ENCODE measurements around the gene CAVIN4. TPM values are rescaled to one million over a fixed set of nuclear protein-coding genes. Genes with fewer than 3 reads are reported as not detected.

Gene CAVIN4
- total and polyA plus RNA-seq, 2 experiments from 2014 or later, result 0.65 to 1.7 TPM

GRCh38 chr9:100595391-100596199, 17.7 kb downstream of the CAVIN4 start:
- DNase-seq, result peak; percentile 75
- in situ Hi-C loops (cut with MboI), result loop anchor here (25.0 kb wide), 2 partner anchors 258 to 558 kb away; no protein-coding TSS in a partner anchor
- no peak overlapping the region for H3K9ac ChIP-seq
- no peaks in the 10 kb centered on the region for H3K9me3 ChIP-seq (ENCODE audit: low read depth)
- no peaks in the 10 kb centered on the region for H4K20me1 ChIP-seq (ENCODE audit: insufficient read depth)
- peaks cover 7% of the 10 kb centered on the region for H3K4me1 ChIP-seq (ENCODE audit: insufficient read depth)
- TF ChIP-seq EZH2 (IDR thresholded peaks at IDR 0.05; ENCODE audit: insufficient read depth, poor library complexity, severe bottlenecking) (no peak), EZH2phosphoT487 (IDR thresholded peaks at IDR 0.05; ENCODE audit: insufficient read depth, low read depth) (no peak)
- peaks cover 21% of the 10 kb centered on the region for H3F3A ChIP-seq (ENCODE audit: insufficient read depth)
- no peak overlapping the region for H3K27ac ChIP-seq
- H3K4me2 ChIP-seq (ENCODE audit: unreplicated experiment), result no peak overlapping the region
- no peaks in the 10 kb centered on the region for H3K36me3 ChIP-seq (ENCODE audit: low read depth)
- 16 to 19% methylated on average over 3 of the region's 3 CpGs for WGBS, 2 experiments (ENCODE audit: low coverage in 1 of 2, low lambda C conversion rate in 2 of 2, missing lambda C conversion rate in 2 of 2)
- no peaks in the 10 kb centered on the region for H3K9me2 ChIP-seq (ENCODE audit: insufficient read depth)
- 0 out of 2 replicates have a peak overlapping the region, but pooled peaks have one; percentile 17 for H2AFZ ChIP-seq
- H3K4me3 ChIP-seq, result no peak overlapping the region
- no peaks in the 10 kb centered on the region for H3K79me2 ChIP-seq (ENCODE audit: insufficient read depth)
- no peaks in the 10 kb centered on the region for H3K27me3 ChIP-seq (replicated peaks; ENCODE audit: insufficient read depth)

GRCh38 chr9:100597236-100597635, 19.4 kb downstream of the CAVIN4 start:
- Histone ChIP-seq H3K9me3 (ENCODE audit: low read depth) (no peaks in the 10 kb centered on the region), H4K20me1 (ENCODE audit: insufficient read depth) (no peaks in the 10 kb centered on the region), H3K4me2 (ENCODE audit: unreplicated experiment) (no peak overlapping the region), H3K27ac (no peak overlapping the region), H3K9me2 (ENCODE audit: insufficient read depth) (no peaks in the 10 kb centered on the region), H3K4me1 (ENCODE audit: insufficient read depth) (no peaks in the 10 kb centered on the region), H2AFZ (no peak overlapping the region), H3K4me3 (no peak overlapping the region), H3K79me2 (ENCODE audit: insufficient read depth) (no peaks in the 10 kb centered on the region), H3K36me3 (ENCODE audit: low read depth) (no peaks in the 10 kb centered on the region), H3K27me3 (replicated peaks; ENCODE audit: insufficient read depth) (no peaks in the 10 kb centered on the region), H3F3A (ENCODE audit: insufficient read depth) (0 out of 2 replicates have a peak, but pooled peaks cover 13% of the 10 kb centered on the region), H3K9ac (no peak overlapping the region)
- TF ChIP-seq EZH2 (IDR thresholded peaks at IDR 0.05; ENCODE audit: insufficient read depth, poor library complexity, severe bottlenecking) (no peak), EZH2phosphoT487 (IDR thresholded peaks at IDR 0.05; ENCODE audit: insufficient read depth, low read depth) (no peak)
- no peak for DNase-seq
- in situ Hi-C loops (cut with MboI), result loop anchor here (25.0 kb wide), 2 partner anchors 260 to 560 kb away; no protein-coding TSS in a partner anchor
- WGBS, 2 experiments (ENCODE audit: low coverage in 1 of 2, low lambda C conversion rate in 2 of 2, missing lambda C conversion rate in 2 of 2), result 23 to 27% methylated on average over 6 of the region's 6 CpGs

- Histone ChIP-seq H2AFZ (peak overlapping the region; percentile 95), H3K9ac (peak overlapping the region; percentile 51), H3K36me3 (ENCODE audit: low read depth) (no peaks in the 10 kb centered on the region), H3K4me3 (peak overlapping the region; percentile 90), H3F3A (ENCODE audit: insufficient read depth) (0 out of 2 replicates have a peak, but pooled peaks cover 13% of the 10 kb centered on the region), H3K4me1 (ENCODE audit: insufficient read depth) (no peaks in the 10 kb centered on the region), H3K27ac (no peak overlapping the region), H3K27me3 (replicated peaks; ENCODE audit: insufficient read depth) (no peaks in the 10 kb centered on the region), H3K9me3 (ENCODE audit: low read depth) (no peaks in the 10 kb centered on the region), H3K79me2 (ENCODE audit: insufficient read depth) (no peaks in the 10 kb centered on the region), H3K9me2 (ENCODE audit: insufficient read depth) (no peaks in the 10 kb centered on the region), H3K4me2 (ENCODE audit: unreplicated experiment) (peak overlapping the region; percentile 87), H4K20me1 (ENCODE audit: insufficient read depth) (no peaks in the 10 kb centered on the region)
- DNase-seq, result peak; percentile 92
- TF ChIP-seq EZH2 (IDR thresholded peaks at IDR 0.05; ENCODE audit: insufficient read depth, poor library complexity, severe bottlenecking) (no peak), EZH2phosphoT487 (IDR thresholded peaks at IDR 0.05; ENCODE audit: insufficient read depth, low read depth) (no peak)
- in situ Hi-C loops (cut with MboI), result loop anchor here (25.0 kb wide), 2 partner anchors 261 to 561 kb away; no protein-coding TSS in a partner anchor
- WGBS, 2 experiments (ENCODE audit: low coverage in 1 of 2, low lambda C conversion rate in 2 of 2, missing lambda C conversion rate in 2 of 2), result 2% methylated on average over 41 of the region's 41 CpGs
Measured at GRCh38 chr9:100598641-100599145, 20.8 kb downstream of the CAVIN4 start.

GRCh38 chr9:100600521-100601079, 22.7 kb downstream of the CAVIN4 start:
- H3K27me3 ChIP-seq (replicated peaks; ENCODE audit: insufficient read depth), result no peaks in the 10 kb centered on the region
- no peak overlapping the region for H3K9ac ChIP-seq
- no peaks in the 10 kb centered on the region for H3K36me3 ChIP-seq (ENCODE audit: low read depth)
- H3K9me3 ChIP-seq (ENCODE audit: low read depth), result no peaks in the 10 kb centered on the region
- TF ChIP-seq EZH2phosphoT487 (IDR thresholded peaks at IDR 0.05; ENCODE audit: insufficient read depth, low read depth), result no peak
- TF ChIP-seq EZH2 (IDR thresholded peaks at IDR 0.05; ENCODE audit: insufficient read depth, poor library complexity, severe bottlenecking), result no peak
- H2AFZ ChIP-seq, result no peak overlapping the region
- no peaks in the 10 kb centered on the region for H3K4me1 ChIP-seq (ENCODE audit: insufficient read depth)
- in situ Hi-C loops (cut with MboI), result loop anchor here (10.0 kb wide), 1 partner anchor 704 kb away; no protein-coding TSS in a partner anchor
- DNase-seq, result no peak
- 70 to 71% methylated on average over 7 of the region's 7 CpGs for WGBS, 2 experiments (ENCODE audit: low coverage in 1 of 2, low lambda C conversion rate in 2 of 2, missing lambda C conversion rate in 2 of 2)
- H3K4me2 ChIP-seq (ENCODE audit: unreplicated experiment), result no peak overlapping the region
- no peaks in the 10 kb centered on the region for H4K20me1 ChIP-seq (ENCODE audit: insufficient read depth)
- H3K4me3 ChIP-seq, result no peak overlapping the region
- no peaks in the 10 kb centered on the region for H3K79me2 ChIP-seq (ENCODE audit: insufficient read depth)
- H3F3A ChIP-seq (ENCODE audit: insufficient read depth), result 0 out of 2 replicates have a peak, but pooled peaks cover 13% of the 10 kb centered on the region
- H3K9me2 ChIP-seq (ENCODE audit: insufficient read depth), result no peaks in the 10 kb centered on the region
- no peak overlapping the region for H3K27ac ChIP-seq

Data from GM23248 (cell line).